GM12878 (cell line): ENCODE data around the gene PTAFR. TPM values are rescaled to one million over a fixed set of nuclear protein-coding genes. Genes with fewer than 3 reads are reported as not detected.

Experiments used
- ATAC-seq: fragments of 200-7000 bp; cut with Tn5 transposase; 3 replicates; pipeline ENCODE4 v1.9.1; 2020; ENCODE audit warnings: mild to moderate bottlenecking, moderate library complexity
- BruUV-seq: library from RNA; stranded (reverse); fragments of 400-500 nt; replicated peaks from 2 replicates; lab custom pipeline; 2021; lab: Mats Ljungman, UMichigan
- CTCF ChIA-PET: fragments of 300-600 bp; sonication (Branson Sonifier 250); formaldehyde crosslinking; extraction: SDS; loops from one replicate; lab custom pipeline; 2021; ENCODE audit warnings: inconsistent platforms; lab: Yijun Ruan, JAX
- POLR2A ChIA-PET: fragments of 350-600 bp; formaldehyde crosslinking; extraction: SDS; loops from one replicate; lab custom pipeline; 2021; ENCODE audit warnings: inconsistent platforms; lab: Charles Lee
- RAD21 ChIA-PET: fragments of 300-600 bp; sonication (Branson Sonifier 250); formaldehyde crosslinking; loops from one replicate; lab custom pipeline; 2023; ENCODE audit warnings: antibody characterized with exemption; ENCODE audit not compliant: unreplicated experiment; lab: Charles Lee
- SMC1A ChIA-PET: fragments of 300-600 bp; sonication (Branson Sonifier 250); formaldehyde crosslinking; loops from one replicate; lab custom pipeline; 2023; ENCODE audit not compliant: unreplicated experiment, uncharacterized antibody; lab: Charles Lee
- DNase-seq: peaks from one replicate; pipeline ENCODE4 v3.0.0-alpha.2; 2011; ENCODE audit warnings: low read depth, low spot score
- FAIRE-seq: peaks from 3 replicates; lab custom pipeline; 2011; peaks lifted over from hg19 to GRCh38; lab: Jason Lieb, UNC
- H2AFZ ChIP-seq: 2 replicates; pipeline ENCODE4 v1.6.0; 2011; ENCODE audit warnings: low read depth, low read length, control low read depth; ENCODE audit not compliant: control insufficient read depth
- H3K27ac ChIP-seq: 2 replicates; pipeline ENCODE4 v1.5.1; 2011; ENCODE audit warnings: control low read depth; ENCODE audit not compliant: control insufficient read depth, insufficient read depth
- H3K27me3 ChIP-seq, 2 experiments: replicated peaks in 1 of 2; 2 replicates each; pipeline versions ENCODE4 v1.6.0 to v1.6.1; 2011; ENCODE audit warnings: low read length in 1 of 2; ENCODE audit not compliant: control insufficient read depth in 2 of 2, insufficient read depth in 2 of 2
- H3K36me3 ChIP-seq, 2 experiments: 2 replicates each; pipeline ENCODE4 v1.5.1; 2011; ENCODE audit warnings: low read length in 1 of 2; ENCODE audit not compliant: control insufficient read depth in 2 of 2, insufficient read depth in 2 of 2
- H3K4me1 ChIP-seq: 2 replicates; pipeline ENCODE4 v1.6.1; 2011; ENCODE audit warnings: mild to moderate bottlenecking, low read length, moderate library complexity, mixed read lengths; ENCODE audit not compliant: control insufficient read depth, insufficient read depth
- H3K4me2 ChIP-seq: 2 replicates; pipeline ENCODE4 v1.6.0; 2011; ENCODE audit warnings: control low read depth; ENCODE audit not compliant: control insufficient read depth, insufficient read depth
- H3K4me3 ChIP-seq: fragments of 200-600 bp; sonication (generic); 2 replicates; pipeline ENCODE4 v1.5.1; 2016
- H3K79me2 ChIP-seq: 2 replicates; pipeline ENCODE4 v1.6.0; 2011; ENCODE audit warnings: low read length; ENCODE audit not compliant: control insufficient read depth, insufficient read depth
- H3K9ac ChIP-seq: 2 replicates; pipeline ENCODE4 v1.8.0; 2011; ENCODE audit warnings: low read length, control low read depth, mixed read lengths; ENCODE audit not compliant: control insufficient read depth, insufficient read depth
- H3K9me3 ChIP-seq: replicated peaks from 3 replicates; pipeline ENCODE4 v1.5.1; 2011; ENCODE audit warnings: mild to moderate bottlenecking, low read length; ENCODE audit not compliant: control insufficient read depth, insufficient read depth
- H4K20me1 ChIP-seq: 2 replicates; pipeline ENCODE4 v1.6.0; 2011; ENCODE audit not compliant: control insufficient read depth, insufficient read depth
- BMI1 ChIP-seq: fragments of 450-650 bp; IDR thresholded peaks from 2 replicates; pipeline ENCODE4 v1.6.1; 2016; ENCODE audit warnings: mild to moderate bottlenecking, moderate library complexity, borderline replicate concordance
- CHD2 ChIP-seq: IDR thresholded peaks from 2 replicates; pipeline ENCODE4 v1.6.1; 2011; ENCODE audit warnings: low read depth, low read length, improper control_type of control experiment, borderline replicate concordance
- ESRRA ChIP-seq: IDR thresholded peaks from 2 replicates; pipeline ENCODE4 v1.6.1; 2012; ENCODE audit warnings: mild to moderate bottlenecking, low read length, improper control_type of control experiment
- HDGF ChIP-seq: fragments of 450-650 bp; IDR thresholded peaks from 2 replicates; pipeline ENCODE4 v1.6.1; 2016; ENCODE audit warnings: antibody characterized with exemption
- MEF2B ChIP-seq: fragments of 450-650 bp; IDR thresholded peaks from 2 replicates; pipeline ENCODE4 v1.6.1; 2018; ENCODE audit warnings: mild to moderate bottlenecking, moderate library complexity; ENCODE audit not compliant: partially characterized antibody, poor library complexity, severe bottlenecking
- MYC ChIP-seq: IDR thresholded peaks from 2 replicates; pipeline ENCODE4 v1.6.1; 2011; ENCODE audit warnings: mild to moderate bottlenecking, low read length, moderate library complexity, inconsistent platforms; ENCODE audit not compliant: insufficient read depth, insufficient replicate concordance, insufficient read length, severe bottlenecking
- PKNOX1 ChIP-seq: fragments of 450-650 bp; IDR thresholded peaks from 2 replicates; pipeline ENCODE4 v1.6.1; 2016; ENCODE audit warnings: mild to moderate bottlenecking
- SMARCA5 ChIP-seq: fragments of 450-650 bp; IDR thresholded peaks from 2 replicates; pipeline ENCODE4 v1.6.1; 2017; ENCODE audit warnings: mild to moderate bottlenecking
- SREBF1 ChIP-seq: IDR thresholded peaks from 2 replicates; pipeline ENCODE4 v1.6.1; 2012; ENCODE audit warnings: mild to moderate bottlenecking, low read length
- TCF3 ChIP-seq: IDR thresholded peaks from 2 replicates; pipeline ENCODE4 v1.6.1; 2012; ENCODE audit warnings: low read depth, mild to moderate bottlenecking, low read length, borderline replicate concordance; ENCODE audit not compliant: insufficient read depth
- USF1 ChIP-seq: IDR thresholded peaks from 2 replicates; pipeline ENCODE4 v1.6.1; 2011; ENCODE audit warnings: borderline replicate concordance, low read depth, mild to moderate bottlenecking, moderate library complexity, mixed read lengths, low read length; ENCODE audit not compliant: insufficient read depth; ENCODE audit errors: extremely low read length
- WGBS: methylation state at CpG from one replicate; pipeline ENCODE4 v1.1.6; 2016; ENCODE audit warnings: low lambda C conversion rate; ENCODE audit not compliant: insufficient replicate concordance, insufficient coverage; ENCODE audit errors: missing lambda C conversion rate; 5-methylcytosine and 5-hydroxymethylcytosine counted together
- in situ Hi-C: fragments of 300-500 bp; cut with MboI; formaldehyde crosslinking; loops from 9 replicates; pipeline ENCODE4 v1.14.3; 2018; ENCODE audit warnings: mixed read lengths
- intact Hi-C: fragments of 100-400 bp; cut with micrococcal nuclease; formaldehyde crosslinking; loops from one replicate; pipeline ENCODE4 v1.14.2; 2022; ENCODE audit not compliant: unreplicated experiment
- polyA plus RNA-seq, 11 experiments: library from polyadenylated mRNA; depleted of rRNA in 4 of 11; unstranded in 6 of 11; stranded (reverse) in 5 of 11; fragments of >200 nt; fragmentation: Nextera tagmentation in 4 of 11; fragmentation: Illumina TruSeq in 1 of 11; extraction: Ambion mirVana in 4 of 11; extraction: Trizol in 1 of 11; gene quantifications; 1 replicate in 1 of 11; 2 replicates in 10 of 11; pipeline versions ENCODE4 v1.2.1 to v1.2.3, GENCODE V29; 2011 to 2016; ENCODE audit warnings: inconsistent platforms in 2 of 11, missing spikeins in 2 of 11, low read depth in 1 of 11
- total RNA-seq, 4 experiments: library from RNA; depleted of rRNA in 3 of 4; stranded (reverse); fragments of >200 nt in 3 of 4; fragmentation: Illumina TruSeq in 1 of 4; extraction: Trizol in 1 of 4; gene quantifications; 2 replicates each; pipeline versions ENCODE4 v1.2.1 to v1.2.3, GENCODE V29; 2013 to 2021

PTAFR gene
- total and polyA plus RNA-seq, 10 of the 15 experiments (the other 5 are each of a cell fraction or from before 2014, with no cell fraction given) = 17.5 to 251 (median 27.7) TPM

GRCh38 chr1:28108001-28108400 lies 68.5 kb downstream of the PTAFR start:
- SMC1A ChIA-PET = interaction anchor here (1.0 to 1.9 kb wide), 5 partner anchors 11 to 89 kb away, joined by 3 to 5 read pairs (median 3); no protein-coding TSS in a partner anchor
- Histone ChIP-seq H2AFZ (no peak overlapping the region), H3K27me3 (no peaks in the 10 kb centered on the region), H3K4me2 (no peak overlapping the region), H3K79me2 (no peaks in the 10 kb centered on the region), H3K9me3 (no peaks in the 10 kb centered on the region), H4K20me1 (no peaks in the 10 kb centered on the region), H3K4me1 (peaks cover 20% of the 10 kb centered on the region), H3K9ac (no peak overlapping the region), H3K36me3 (no peaks in the 10 kb centered on the region), H3K27ac (no peak overlapping the region), H3K4me3 (no peak overlapping the region)
- CTCF ChIA-PET = no interaction called here
- intact Hi-C loops = no loop called here
- in situ Hi-C loops = no loop called here
- ATAC-seq = no peak
- no peak for TF ChIP-seq PKNOX1
- TF ChIP-seq HDGF = no peak
- TF ChIP-seq SMARCA5 = no peak
- TF ChIP-seq MYC = no peak
- no peak for TF ChIP-seq MEF2B
- TF ChIP-seq USF1 = no peak
- TF ChIP-seq TCF3 = no peak
- TF ChIP-seq BMI1 = no peak
- TF ChIP-seq CHD2 = no peak
- no peak for TF ChIP-seq ESRRA
- TF ChIP-seq SREBF1 = no peak
- POLR2A ChIA-PET = interaction anchor here (1.1 kb wide), 2 partner anchors 22 to 101 kb away, joined by 3 read pairs; no protein-coding TSS in a partner anchor
- no peak for FAIRE-seq
- 64% methylated on average over 2 of the region's 2 CpGs for WGBS
- DNase-seq = no peak
- no TSS peak for BruUV-seq
- RAD21 ChIA-PET = interaction anchor here (1.0 kb wide), 1 partner anchor 16 kb away, joined by 3 read pairs; no protein-coding TSS in a partner anchor
